ENCODE measurements around the gene LHFPL6.

Gene LHFPL6

DNA sequence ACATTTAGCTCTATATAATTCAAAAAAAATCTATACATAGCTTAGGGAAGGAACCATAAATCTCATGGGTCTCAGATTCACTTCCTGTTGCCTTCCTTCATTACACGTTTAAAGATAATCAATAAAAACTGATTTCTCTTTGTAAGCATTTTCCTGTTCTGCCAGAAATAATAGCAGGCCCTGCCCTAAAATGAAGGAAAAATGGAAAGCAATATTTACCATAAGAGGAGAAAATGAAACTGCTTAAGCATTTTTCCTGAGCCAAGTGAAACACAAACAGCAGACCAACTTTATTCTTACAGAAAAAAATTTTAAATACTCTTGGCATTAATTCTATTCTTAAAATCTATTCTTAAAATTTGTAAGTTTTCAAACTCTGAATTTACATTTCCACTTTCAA lies 4.0 kb downstream of the LHFPL6 start:
- no peak for DNase-seq
- H3K4me2 ChIP-seq (ENCODE audit: low read depth, low read length), result no peak overlapping the region

DNA sequence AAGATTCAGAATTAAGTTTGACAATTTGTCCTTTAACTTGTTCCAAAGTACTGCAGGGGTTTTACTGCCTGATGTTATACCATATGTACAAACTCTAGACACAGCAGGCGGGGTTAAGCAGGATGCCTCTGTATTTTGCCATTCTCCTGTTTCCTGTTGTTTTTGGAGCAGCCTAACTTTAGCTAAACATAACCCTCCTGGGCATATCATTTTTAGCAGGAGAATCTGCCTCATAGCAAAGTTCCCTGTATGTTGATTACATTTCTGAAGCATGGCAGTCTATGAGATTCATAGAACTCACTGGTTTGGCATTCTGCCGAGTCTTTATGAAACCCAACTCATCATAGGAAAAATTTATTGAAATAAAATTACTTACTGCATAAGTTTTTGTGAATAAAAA lies 5.2 kb downstream of the LHFPL6 start:
- no peaks in the 10 kb centered on the region for H3F3A ChIP-seq (ENCODE audit: insufficient read depth, low read length)
- no peaks in the 10 kb centered on the region for H3K27me3 ChIP-seq (replicated peaks; ENCODE audit: insufficient read depth, low read length)
- no peak overlapping the region for H3K9ac ChIP-seq (ENCODE audit: low read length)
- H2AFZ ChIP-seq (ENCODE audit: low read length), result no peak overlapping the region
- H3K9me2 ChIP-seq (replicated peaks; ENCODE audit: insufficient read depth, low read length), result no peaks in the 10 kb centered on the region
- TF ChIP-seq, protein P1, sequence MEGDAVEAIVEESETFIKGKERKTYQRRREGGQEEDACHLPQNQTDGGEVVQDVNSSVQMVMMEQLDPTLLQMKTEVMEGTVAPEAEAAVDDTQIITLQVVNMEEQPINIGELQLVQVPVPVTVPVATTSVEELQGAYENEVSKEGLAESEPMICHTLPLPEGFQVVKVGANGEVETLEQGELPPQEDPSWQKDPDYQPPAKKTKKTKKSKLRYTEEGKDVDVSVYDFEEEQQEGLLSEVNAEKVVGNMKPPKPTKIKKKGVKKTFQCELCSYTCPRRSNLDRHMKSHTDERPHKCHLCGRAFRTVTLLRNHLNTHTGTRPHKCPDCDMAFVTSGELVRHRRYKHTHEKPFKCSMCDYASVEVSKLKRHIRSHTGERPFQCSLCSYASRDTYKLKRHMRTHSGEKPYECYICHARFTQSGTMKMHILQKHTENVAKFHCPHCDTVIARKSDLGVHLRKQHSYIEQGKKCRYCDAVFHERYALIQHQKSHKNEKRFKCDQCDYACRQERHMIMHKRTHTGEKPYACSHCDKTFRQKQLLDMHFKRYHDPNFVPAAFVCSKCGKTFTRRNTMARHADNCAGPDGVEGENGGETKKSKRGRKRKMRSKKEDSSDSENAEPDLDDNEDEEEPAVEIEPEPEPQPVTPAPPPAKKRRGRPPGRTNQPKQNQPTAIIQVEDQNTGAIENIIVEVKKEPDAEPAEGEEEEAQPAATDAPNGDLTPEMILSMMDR (IDR thresholded peaks at IDR 0.05; ENCODE audit: low read length), result no peak
- TF ChIP-seq EZH2phosphoT487 (IDR thresholded peaks at IDR 0.05; ENCODE audit: low read length) (no peak), EZH2 (optimal IDR thresholded peaks at IDR 0.05; ENCODE audit: low read depth, low read length) (no peak)
- no peak for DNase-seq
- no peak overlapping the region for H3K4me3 ChIP-seq (ENCODE audit: low read length)
- H3K79me2 ChIP-seq (ENCODE audit: low read length), result no peaks in the 10 kb centered on the region
- no peak overlapping the region for H3K27ac ChIP-seq (ENCODE audit: low read length)
- H3K4me1 ChIP-seq (ENCODE audit: low read length), result no peaks in the 10 kb centered on the region
- H3K9me3 ChIP-seq (replicated peaks; ENCODE audit: insufficient read depth, low read length), result no peaks in the 10 kb centered on the region
- no peak overlapping the region for H3K4me2 ChIP-seq (ENCODE audit: low read depth, low read length)
- H3K36me3 ChIP-seq (replicated peaks; ENCODE audit: insufficient read depth, low read length), result no peaks in the 10 kb centered on the region
- H4K20me1 ChIP-seq (ENCODE audit: insufficient read depth, low read length), result no peaks in the 10 kb centered on the region

More for the DNA sequence above, 4.0 kb downstream of the LHFPL6 start:
- Histone ChIP-seq H3K9me2 (replicated peaks; ENCODE audit: insufficient read depth, low read length) (no peaks in the 10 kb centered on the region), H3K9me3 (replicated peaks; ENCODE audit: insufficient read depth, low read length) (no peaks in the 10 kb centered on the region), H3K27me3 (replicated peaks; ENCODE audit: insufficient read depth, low read length) (no peaks in the 10 kb centered on the region), H3K79me2 (ENCODE audit: low read length) (no peaks in the 10 kb centered on the region), H3K4me3 (ENCODE audit: low read length) (no peak overlapping the region), H3K27ac (ENCODE audit: low read length) (no peak overlapping the region), H2AFZ (ENCODE audit: low read length) (no peak overlapping the region), H3F3A (ENCODE audit: insufficient read depth, low read length) (no peaks in the 10 kb centered on the region), H3K36me3 (replicated peaks; ENCODE audit: insufficient read depth, low read length) (no peaks in the 10 kb centered on the region), H3K9ac (ENCODE audit: low read length) (no peak overlapping the region), H4K20me1 (ENCODE audit: insufficient read depth, low read length) (no peaks in the 10 kb centered on the region), H3K4me1 (ENCODE audit: low read length) (no peaks in the 10 kb centered on the region)
- TF ChIP-seq EZH2 (optimal IDR thresholded peaks at IDR 0.05; ENCODE audit: low read depth, low read length) (no peak), EZH2phosphoT487 (IDR thresholded peaks at IDR 0.05; ENCODE audit: low read length) (no peak)
- TF ChIP-seq, protein P1 (IDR thresholded peaks at IDR 0.05; ENCODE audit: low read length), result no peak

DNA sequence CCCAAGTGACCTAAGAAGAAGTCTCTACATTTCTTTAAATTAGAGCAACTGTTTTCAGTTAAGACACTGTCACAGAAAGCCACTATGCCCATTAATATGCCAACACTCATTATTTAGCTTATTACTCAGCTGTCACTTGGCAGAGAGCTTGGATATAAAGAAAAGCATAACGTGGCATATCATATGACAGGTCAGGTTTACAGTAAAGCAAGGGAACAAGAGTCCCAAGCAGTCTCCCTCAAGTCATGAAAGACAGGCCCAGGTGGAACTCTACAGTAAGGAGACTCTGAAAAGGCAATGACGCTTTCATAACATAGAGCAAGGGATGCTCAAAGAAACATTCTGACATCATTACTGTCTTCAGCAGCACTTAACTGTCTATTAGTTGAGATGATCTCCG lies 6.3 kb downstream of the LHFPL6 start:
- H3K36me3 ChIP-seq (replicated peaks; ENCODE audit: insufficient read depth, low read length), result no peaks in the 10 kb centered on the region
- no peak overlapping the region for H3K4me2 ChIP-seq (ENCODE audit: low read depth, low read length)
- no peak overlapping the region for H2AFZ ChIP-seq (ENCODE audit: low read length)
- H3K27ac ChIP-seq (ENCODE audit: low read length), result no peak overlapping the region
- TF ChIP-seq EZH2phosphoT487 (IDR thresholded peaks at IDR 0.05; ENCODE audit: low read length) (no peak), EZH2 (optimal IDR thresholded peaks at IDR 0.05; ENCODE audit: low read depth, low read length) (no peak)
- TF ChIP-seq, protein P1 (IDR thresholded peaks at IDR 0.05; ENCODE audit: low read length), result no peak
- no peaks in the 10 kb centered on the region for H4K20me1 ChIP-seq (ENCODE audit: insufficient read depth, low read length)
- H3K9ac ChIP-seq (ENCODE audit: low read length), result no peak overlapping the region
- H3F3A ChIP-seq (ENCODE audit: insufficient read depth, low read length), result no peaks in the 10 kb centered on the region
- H3K4me3 ChIP-seq (ENCODE audit: low read length), result no peak overlapping the region
- H3K79me2 ChIP-seq (ENCODE audit: low read length), result no peaks in the 10 kb centered on the region
- no peaks in the 10 kb centered on the region for H3K9me2 ChIP-seq (replicated peaks; ENCODE audit: insufficient read depth, low read length)
- DNase-seq, result no peak
- no peaks in the 10 kb centered on the region for H3K9me3 ChIP-seq (replicated peaks; ENCODE audit: insufficient read depth, low read length)
- no peaks in the 10 kb centered on the region for H3K4me1 ChIP-seq (ENCODE audit: low read length)
- H3K27me3 ChIP-seq (replicated peaks; ENCODE audit: insufficient read depth, low read length), result no peaks in the 10 kb centered on the region

All from MM.1S (cell line).